Suprapubic skin (tissue), 4 donors: ENCODE results near the gene RAPGEF4. TPM values are rescaled to one million over a fixed set of nuclear protein-coding genes. Genes with fewer than 3 reads are reported as not detected.

Source experiments
- DNase-seq, 2 donors: peaks; one replicate each; pipeline ENCODE4 v3.0.0-alpha.2; 2019; ENCODE audit warnings: low spot score in 2 of 2
- H3K27ac ChIP-seq: fragments of 200-600 bp; sonication (generic); one replicate; pipeline ENCODE4 v1.5.1; 2019
- H3K27me3 ChIP-seq: fragments of 200-600 bp; sonication (generic); one replicate; pipeline ENCODE4 v1.5.1; 2019
- H3K36me3 ChIP-seq: fragments of 200-600 bp; sonication (generic); one replicate; pipeline ENCODE4 v1.5.1; 2019
- H3K4me1 ChIP-seq: fragments of 200-600 bp; sonication (generic); one replicate; pipeline ENCODE4 v1.5.1; 2019
- H3K4me3 ChIP-seq: fragments of 200-600 bp; sonication (generic); one replicate; pipeline ENCODE4 v1.5.1; 2019; ENCODE audit warnings: mild to moderate bottlenecking
- H3K9me3 ChIP-seq: fragments of 200-600 bp; sonication (generic); one replicate; pipeline ENCODE4 v1.5.1; 2019
- EP300 ChIP-seq: sonication (generic); formaldehyde crosslinking; IDR thresholded peaks from one replicate; pipeline ENCODE4 v1.6.1; 2017; ENCODE audit warnings: antibody characterized with exemption
- POLR2A ChIP-seq, 2 donors: fragments of 450-650 bp; IDR thresholded peaks; one replicate each; pipeline ENCODE4 v1.6.1; 2017; ENCODE audit warnings: antibody characterized with exemption in 2 of 2, mild to moderate bottlenecking in 2 of 2, moderate library complexity in 2 of 2
- POLR2AphosphoS5 ChIP-seq, 3 donors: sonication (generic); formaldehyde crosslinking; IDR thresholded peaks; one replicate each; pipeline ENCODE4 v1.6.1; 2017; ENCODE audit warnings: antibody characterized with exemption in 3 of 3
- WGBS: methylation state at CpG from one replicate; pipeline ENCODE4 v1.1.5; 2018; 5-methylcytosine and 5-hydroxymethylcytosine counted together
- total RNA-seq, 4 donors: library from RNA; depleted of rRNA; stranded (reverse); fragments of >200 nt; gene quantifications; one replicate each; pipeline ENCODE4 v1.1.0, GENCODE V29; 2016
- TF ChIP-seq, protein P1 (sequence below), 2 donors: fragments of 200-600 bp in 1 of 2; fragments of 450-650 bp in 1 of 2; sonication (generic) in 1 of 2; IDR thresholded peaks; one replicate each; pipeline ENCODE4 v1.5.1; 2016 to 2019; ENCODE audit warnings: antibody characterized with exemption in 2 of 2, mild to moderate bottlenecking in 1 of 2, moderate library complexity in 1 of 2

RAPGEF4 gene
- total RNA-seq, 4 donors from 2014 or later, result 19.9 to 49.5 (median 27.5) TPM

- DNase-seq, result no peak
- no peaks in the 10 kb centered on the region for H3K27me3 ChIP-seq
- WGBS, result 63% methylated on average over 5 of the region's 5 CpGs
- no peaks in the 10 kb centered on the region for H3K9me3 ChIP-seq
- H3K27ac ChIP-seq, result no peak overlapping the region
- H3K4me3 ChIP-seq, result no peak overlapping the region
- TF ChIP-seq POLR2AphosphoS5 (IDR thresholded peaks at IDR 0.05) (no peak), EP300 (no peak), POLR2A (IDR thresholded peaks at IDR 0.05) (no peak)
- TF ChIP-seq, protein P1, sequence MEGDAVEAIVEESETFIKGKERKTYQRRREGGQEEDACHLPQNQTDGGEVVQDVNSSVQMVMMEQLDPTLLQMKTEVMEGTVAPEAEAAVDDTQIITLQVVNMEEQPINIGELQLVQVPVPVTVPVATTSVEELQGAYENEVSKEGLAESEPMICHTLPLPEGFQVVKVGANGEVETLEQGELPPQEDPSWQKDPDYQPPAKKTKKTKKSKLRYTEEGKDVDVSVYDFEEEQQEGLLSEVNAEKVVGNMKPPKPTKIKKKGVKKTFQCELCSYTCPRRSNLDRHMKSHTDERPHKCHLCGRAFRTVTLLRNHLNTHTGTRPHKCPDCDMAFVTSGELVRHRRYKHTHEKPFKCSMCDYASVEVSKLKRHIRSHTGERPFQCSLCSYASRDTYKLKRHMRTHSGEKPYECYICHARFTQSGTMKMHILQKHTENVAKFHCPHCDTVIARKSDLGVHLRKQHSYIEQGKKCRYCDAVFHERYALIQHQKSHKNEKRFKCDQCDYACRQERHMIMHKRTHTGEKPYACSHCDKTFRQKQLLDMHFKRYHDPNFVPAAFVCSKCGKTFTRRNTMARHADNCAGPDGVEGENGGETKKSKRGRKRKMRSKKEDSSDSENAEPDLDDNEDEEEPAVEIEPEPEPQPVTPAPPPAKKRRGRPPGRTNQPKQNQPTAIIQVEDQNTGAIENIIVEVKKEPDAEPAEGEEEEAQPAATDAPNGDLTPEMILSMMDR (IDR thresholded peaks at IDR 0.05), result no peak
- H3K36me3 ChIP-seq, result no peaks in the 10 kb centered on the region
- H3K4me1 ChIP-seq, result peaks cover 2% of the 10 kb centered on the region
Measured at GRCh38 chr2:172938713-172939375, 203.2 kb downstream of the RAPGEF4 start.

DNA sequence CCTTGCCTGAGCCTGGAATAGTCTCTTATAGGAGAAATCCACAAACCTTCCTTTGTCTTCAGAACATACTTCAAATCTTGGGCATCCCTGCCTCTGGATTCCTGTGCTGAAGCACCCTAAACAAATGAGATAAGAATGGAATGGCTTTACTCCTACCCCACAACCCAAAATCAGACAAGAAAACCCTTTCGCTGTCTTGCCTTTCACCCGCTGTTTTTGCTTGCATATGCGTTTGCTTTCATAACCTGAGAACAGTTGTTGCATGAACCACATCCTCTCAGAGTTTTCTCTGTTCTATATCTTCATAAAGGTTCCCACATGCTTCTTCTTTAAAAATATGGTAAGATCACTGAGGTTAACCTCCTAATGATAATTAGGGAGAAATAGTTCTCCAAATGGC is 207.9 kb downstream of the RAPGEF4 start:
- Histone ChIP-seq H3K9me3 (no peaks in the 10 kb centered on the region), H3K27me3 (no peaks in the 10 kb centered on the region), H3K4me1 (peaks cover 10% of the 10 kb centered on the region), H3K27ac (no peak overlapping the region), H3K36me3 (no peaks in the 10 kb centered on the region), H3K4me3 (no peak overlapping the region)
- TF ChIP-seq POLR2AphosphoS5 (IDR thresholded peaks at IDR 0.05), result no peak
- TF ChIP-seq POLR2A (IDR thresholded peaks at IDR 0.05), result no peak
- TF ChIP-seq EP300, result no peak
- TF ChIP-seq, protein P1 (IDR thresholded peaks at IDR 0.05), result no peak
- 91% methylated on average over 3 of the region's 3 CpGs for WGBS
- DNase-seq, result no peak

GRCh38 chr2:172944022-172944793 is 208.6 kb downstream of the RAPGEF4 start:
- TF ChIP-seq, protein P1 (IDR thresholded peaks at IDR 0.05), result no peak
- TF ChIP-seq POLR2A (IDR thresholded peaks at IDR 0.05), result no peak
- no peak for TF ChIP-seq EP300
- TF ChIP-seq POLR2AphosphoS5 (IDR thresholded peaks at IDR 0.05), result no peak
- WGBS, result 55% methylated on average over 8 of the region's 8 CpGs
- H3K27ac ChIP-seq, result no peak overlapping the region

DNA sequence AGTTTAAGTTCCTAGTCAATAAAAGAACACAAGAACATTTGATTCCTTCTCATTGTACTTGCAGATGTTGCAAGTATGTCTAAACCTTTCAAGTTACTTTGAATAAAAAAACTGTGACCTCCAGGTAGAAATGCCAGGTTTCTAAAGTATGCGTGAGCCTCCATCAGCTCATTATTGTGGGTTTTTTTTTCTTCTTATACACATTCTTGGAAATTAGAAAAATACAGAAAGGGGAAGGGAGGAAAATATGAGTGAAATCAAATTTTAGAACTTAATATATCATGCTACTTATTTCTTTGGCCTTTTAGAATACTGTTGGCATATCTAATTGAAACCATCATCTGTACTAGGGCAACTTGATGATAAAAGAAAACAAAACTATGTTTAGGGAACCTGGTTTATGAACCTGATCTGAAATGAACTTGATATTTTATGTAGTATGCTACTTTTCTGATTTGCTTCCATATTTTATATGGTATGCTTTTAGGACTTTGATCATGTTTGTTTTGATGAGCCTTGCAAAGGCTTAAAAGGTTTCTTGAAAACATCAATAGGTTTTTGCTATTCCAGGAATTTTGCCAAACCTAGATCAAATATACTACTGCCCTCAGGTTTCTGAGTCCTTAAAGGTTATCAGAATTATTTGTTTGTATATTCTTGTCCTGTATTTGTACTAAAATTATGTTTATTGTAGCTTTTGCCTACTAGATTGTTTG is 209.3 kb downstream of the RAPGEF4 start:
- no peaks in the 10 kb centered on the region for H3K27me3 ChIP-seq
- H3K9me3 ChIP-seq, result no peaks in the 10 kb centered on the region
- H3K4me1 ChIP-seq, result peaks cover 10% of the 10 kb centered on the region
- H3K27ac ChIP-seq, result no peak overlapping the region
- H3K36me3 ChIP-seq, result no peaks in the 10 kb centered on the region
- H3K4me3 ChIP-seq, result no peak overlapping the region
- DNase-seq, result no peak
- TF ChIP-seq EP300 (no peak), POLR2A (IDR thresholded peaks at IDR 0.05) (no peak), POLR2AphosphoS5 (IDR thresholded peaks at IDR 0.05) (no peak)
- TF ChIP-seq, protein P1 (IDR thresholded peaks at IDR 0.05), result no peak
- 74% methylated on average over 1 of the region's 1 CpG for WGBS

More at GRCh38 chr2:172944022-172944793, 208.6 kb downstream of the RAPGEF4 start:
- peaks cover 10% of the 10 kb centered on the region for H3K4me1 ChIP-seq
- H3K9me3 ChIP-seq, result no peaks in the 10 kb centered on the region
- no peaks in the 10 kb centered on the region for H3K36me3 ChIP-seq
- no peaks in the 10 kb centered on the region for H3K27me3 ChIP-seq
- H3K4me3 ChIP-seq, result no peak overlapping the region
- no peak for DNase-seq

DNA sequence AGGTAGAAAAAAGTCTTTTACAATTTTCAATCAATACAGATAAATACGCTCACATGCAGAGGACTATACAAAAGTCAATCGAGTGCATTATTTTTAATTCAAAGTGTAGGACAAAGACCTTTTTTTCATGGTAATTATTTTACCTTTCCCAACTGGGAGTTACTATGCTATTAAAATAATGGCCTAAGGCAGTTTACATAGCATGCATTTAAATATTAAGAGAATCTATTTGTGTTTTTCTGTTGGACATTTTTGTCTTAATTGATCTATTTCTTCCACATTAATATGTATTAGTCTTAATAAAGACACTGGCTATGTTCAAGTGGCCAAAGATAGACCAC is 209.8 kb downstream of the RAPGEF4 start:
- no peaks in the 10 kb centered on the region for H3K36me3 ChIP-seq
- TF ChIP-seq, protein P1 (IDR thresholded peaks at IDR 0.05), result no peak
- no peak for TF ChIP-seq POLR2A (IDR thresholded peaks at IDR 0.05)
- TF ChIP-seq EP300, result no peak
- no peak for DNase-seq
- H3K4me3 ChIP-seq, result no peak overlapping the region
- H3K27me3 ChIP-seq, result no peaks in the 10 kb centered on the region
- WGBS, result 68% methylated on average over 2 of the region's 2 CpGs
- H3K9me3 ChIP-seq, result no peaks in the 10 kb centered on the region
- peaks cover 10% of the 10 kb centered on the region for H3K4me1 ChIP-seq
- H3K27ac ChIP-seq, result no peak overlapping the region
